Epithelial cell of esophagus (primary cell): ENCODE measurements around the gene KCNJ11.

Source experiments
- DNase-seq: peaks from one replicate; pipeline ENCODE4 v3.0.0; 2010; ENCODE audit warnings: low read depth
- H3K4me3 ChIP-seq: 2 replicates; pipeline ENCODE4 v1.5.1; 2011; ENCODE audit warnings: mild to moderate bottlenecking, low read length, control low read depth
- CTCF ChIP-seq: IDR thresholded peaks from 2 replicates; pipeline ENCODE4 v1.5.1; 2011; ENCODE audit warnings: low read depth, mild to moderate bottlenecking, low read length, control low read depth, inconsistent platforms; ENCODE audit not compliant: insufficient read depth; ENCODE audit errors: missing control alignments

The KCNJ11 gene

GRCh38 chr11:17403980-17404759, 15.7 kb upstream of the KCNJ11 start:
- DNase-seq: no peak
- no peak overlapping the region for H3K4me3 ChIP-seq
- no peak for TF ChIP-seq CTCF

- TF ChIP-seq CTCF: no peak
- H3K4me3 ChIP-seq: no peak overlapping the region
- no peak for DNase-seq
Measured at GRCh38 chr11:17402486-17402885, 14.0 kb upstream of the KCNJ11 start.

GRCh38 chr11:17401841-17402240, 13.4 kb upstream of the KCNJ11 start:
- H3K4me3 ChIP-seq: no peak overlapping the region
- TF ChIP-seq CTCF: no peak
- DNase-seq: no peak

GRCh38 chr11:17401316-17401715, 12.9 kb upstream of the KCNJ11 start:
- TF ChIP-seq CTCF: no peak
- H3K4me3 ChIP-seq: no peak overlapping the region
- no peak for DNase-seq

- no peak overlapping the region for H3K4me3 ChIP-seq
- TF ChIP-seq CTCF: no peak
- no peak for DNase-seq
Measured at GRCh38 chr11:17400048-17400775, 11.8 kb upstream of the KCNJ11 start.

- H3K4me3 ChIP-seq: no peak overlapping the region
- no peak for TF ChIP-seq CTCF
- no peak for DNase-seq
Measured at GRCh38 chr11:17399236-17399635, 10.8 kb upstream of the KCNJ11 start.
